ENCODE measurements around the gene CDC27.
"Not testable (repeated sequence)": the region's sequence is repeated elsewhere in the genome, so short reads cannot be mapped to it uniquely, and the experiment has no call there.

Gene CDC27

GRCh38 chr17:47162013-47162622 lies 27.0 kb downstream of the CDC27 start:
- in situ Hi-C loops (cut with HindIII; ENCODE audit: low sequenced_read_pairs) = no loop called here
- no peak for TF ChIP-seq CTCF (IDR thresholded peaks at IDR 0.05; ENCODE audit: low read depth, low read length)
- H3K4me3 ChIP-seq (ENCODE audit: low read depth, low read length) = no peak overlapping the region
- no peak for DNase-seq (ENCODE audit: low read depth, low spot score)

DNA sequence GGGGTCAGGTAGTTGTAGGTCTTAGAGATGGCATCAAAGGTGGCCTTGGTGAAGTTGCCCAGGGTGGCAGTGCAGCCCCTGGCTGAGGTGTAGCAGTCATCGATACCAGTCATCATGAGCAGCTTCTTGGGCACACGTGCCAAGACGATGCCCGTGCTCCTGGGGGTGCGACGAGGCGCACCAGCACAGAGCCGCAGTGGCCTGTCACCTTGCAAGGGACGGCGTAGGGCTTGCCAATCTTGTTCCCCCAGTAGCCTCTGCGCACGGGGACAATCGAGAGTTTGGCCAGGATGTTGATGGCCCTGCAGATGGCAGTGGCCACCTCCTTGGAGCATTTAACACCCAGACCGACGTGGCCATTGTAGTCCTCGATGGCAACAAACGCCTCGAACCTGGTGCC lies 29.8 kb downstream of the CDC27 start:
- no peak for DNase-seq (ENCODE audit: low read depth, low spot score)
- in situ Hi-C loops (cut with HindIII; ENCODE audit: low sequenced_read_pairs) = no loop called here
- no peak for TF ChIP-seq CTCF (IDR thresholded peaks at IDR 0.05; ENCODE audit: low read depth, low read length)
- no peak overlapping the region for H3K4me3 ChIP-seq (ENCODE audit: low read depth, low read length)

- in situ Hi-C loops (cut with HindIII; ENCODE audit: low sequenced_read_pairs) = no loop called here
- no peak for TF ChIP-seq CTCF (IDR thresholded peaks at IDR 0.05; ENCODE audit: low read depth, low read length)
- H3K4me3 ChIP-seq (ENCODE audit: low read depth, low read length) = no peak overlapping the region
- no peak for DNase-seq (ENCODE audit: low read depth, low spot score)
These were observed 43.7 kb downstream of the CDC27 start for GRCh38 chr17:47145351-47145750.

DNA sequence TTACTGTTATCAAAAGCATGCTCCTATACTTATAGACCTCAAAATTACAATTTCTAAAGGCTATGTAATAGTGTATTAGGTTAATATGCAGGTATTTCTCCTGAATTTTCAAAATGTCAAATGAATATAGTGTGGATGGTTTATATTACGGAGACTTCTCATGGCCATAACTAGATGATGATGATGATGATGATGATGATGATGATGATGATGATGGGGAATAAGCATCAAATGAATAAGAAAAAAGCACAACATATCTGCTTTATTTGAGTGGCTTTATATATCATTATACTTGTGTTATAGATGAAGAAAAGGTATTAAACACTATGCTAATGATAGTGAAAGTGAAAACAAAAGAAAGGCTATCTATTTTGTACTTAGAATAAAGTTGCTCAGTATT lies 53.9 kb downstream of the CDC27 start:
- no peak overlapping the region for H3K4me3 ChIP-seq (ENCODE audit: low read depth, low read length)
- no peak for TF ChIP-seq CTCF (IDR thresholded peaks at IDR 0.05; ENCODE audit: low read depth, low read length)
- DNase-seq (ENCODE audit: low read depth, low spot score) = no peak
- in situ Hi-C loops (cut with HindIII; ENCODE audit: low sequenced_read_pairs) = no loop called here

DNA sequence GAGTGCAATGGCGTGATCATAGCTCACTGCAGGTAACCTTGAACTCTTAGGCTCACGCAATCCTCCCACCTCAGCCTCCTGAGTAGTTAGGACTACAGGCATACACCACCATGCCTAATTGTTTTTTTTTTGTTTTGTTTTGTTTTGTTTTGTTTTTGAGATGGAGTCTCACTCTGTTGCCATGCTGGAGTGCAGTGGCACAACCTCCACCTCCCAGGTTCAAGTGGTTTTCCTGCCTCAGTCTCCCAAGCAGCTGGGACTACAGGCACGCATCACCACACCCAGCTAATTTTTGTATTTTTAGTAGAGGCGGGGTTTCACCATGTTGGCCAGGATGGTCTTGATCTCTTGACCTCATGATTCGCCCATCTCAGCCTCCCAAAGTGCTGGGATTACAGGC lies 54.7 kb downstream of the CDC27 start:
- in situ Hi-C loops (cut with HindIII; ENCODE audit: low sequenced_read_pairs); DNase-seq (ENCODE audit: low read depth, low spot score); H3K4me3 ChIP-seq (ENCODE audit: low read depth, low read length): not testable (repeated sequence)

GRCh38 chr17:47131761-47132160 lies 57.3 kb downstream of the CDC27 start:
- no peak overlapping the region for H3K4me3 ChIP-seq (ENCODE audit: low read depth, low read length)

DNA sequence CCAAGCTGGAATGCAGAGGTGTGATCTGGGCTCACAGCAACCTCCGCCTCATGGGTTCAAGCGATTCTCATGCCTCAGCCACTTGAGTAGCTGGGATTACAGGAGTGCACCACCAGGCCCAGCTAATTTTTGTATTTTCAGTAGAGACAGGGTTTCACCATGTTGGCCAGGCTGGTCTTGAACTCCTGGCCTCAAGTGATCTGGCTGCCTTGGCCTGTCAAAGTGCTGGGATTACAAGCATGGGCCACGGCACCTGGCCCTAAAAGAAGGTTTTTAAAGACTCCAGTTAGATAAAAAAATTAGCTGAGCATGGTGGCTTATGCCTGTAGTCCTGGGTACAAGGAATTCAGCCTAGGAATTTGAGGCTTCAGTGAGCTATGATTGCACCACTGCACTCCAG lies 62.3 kb downstream of the CDC27 start:
- H3K4me3 ChIP-seq (ENCODE audit: low read depth, low read length); DNase-seq (ENCODE audit: low read depth, low spot score); in situ Hi-C loops (cut with HindIII; ENCODE audit: low sequenced_read_pairs): not testable (repeated sequence)

More at GRCh38 chr17:47131761-47132160, 57.3 kb downstream of the CDC27 start:
- no peak for TF ChIP-seq CTCF (IDR thresholded peaks at IDR 0.05; ENCODE audit: low read depth, low read length)
- DNase-seq (ENCODE audit: low read depth, low spot score) = no peak
- in situ Hi-C loops (cut with HindIII; ENCODE audit: low sequenced_read_pairs) = no loop called here

GRCh38 chr17:47123262-47123661 lies 65.8 kb downstream of the CDC27 start:
- DNase-seq (ENCODE audit: low read depth, low spot score); in situ Hi-C loops (cut with HindIII; ENCODE audit: low sequenced_read_pairs); H3K4me3 ChIP-seq (ENCODE audit: low read depth, low read length): not testable (repeated sequence)
